Activated CD4-positive, alpha-beta T cell treated with anti-CD3 and anti-CD28 coated beads, Interleukin-2, amount 10 ng/mL, durations not matched to agents 7 days and 5 days (primary cell): ENCODE data around the gene TH. TPM values are rescaled to one million over a fixed set of nuclear protein-coding genes. Genes with fewer than 3 reads are reported as not detected.

Source experiments
- CTCF ChIA-PET: fragments of 350-600 bp; sonication (Branson Sonifier 250); formaldehyde crosslinking; loops from one replicate; lab custom pipeline; 2021; ENCODE audit warnings: antibody characterized with exemption; lab: Charles Lee
- POLR2A ChIA-PET: fragments of 350-600 bp; sonication (Branson Sonifier 250); formaldehyde crosslinking; loops from one replicate; lab custom pipeline; 2021; ENCODE audit warnings: antibody characterized with exemption; lab: Charles Lee
- DNase-seq: peaks from one replicate; pipeline ENCODE4 v3.0.0-alpha.2; 2020
- H3K27ac Mint-ChIP-seq: one replicate; pipeline ENCODE4 v1.8.0; 2021; ENCODE audit warnings: mild to moderate bottlenecking, moderate library complexity, mixed read lengths
- H3K27me3 Mint-ChIP-seq: one replicate; pipeline ENCODE4 v1.8.0; 2021; ENCODE audit warnings: mixed read lengths
- H3K36me3 Mint-ChIP-seq: one replicate; pipeline ENCODE4 v1.8.0; 2021; ENCODE audit warnings: low read depth, mixed read lengths
- H3K4me1 Mint-ChIP-seq: one replicate; pipeline ENCODE4 v1.8.0; 2021; ENCODE audit warnings: mixed read lengths
- H3K4me3 Mint-ChIP-seq: one replicate; pipeline ENCODE4 v1.8.0; 2021; ENCODE audit warnings: mild to moderate bottlenecking, moderate library complexity, mixed read lengths
- H3K9me3 Mint-ChIP-seq: one replicate; pipeline ENCODE4 v1.8.0; 2021; ENCODE audit warnings: mixed read lengths
- total RNA-seq, 2 experiments: library from RNA; stranded (reverse); gene quantifications; one replicate each; pipeline ENCODE4 v1.2.3, GENCODE V29; 2021

Gene TH
- total RNA-seq, 2 experiments from 2014 or later = not detected

- peaks cover 9% of the 10 kb centered on the region for H3K4me1 Mint-ChIP-seq
- ChIA-PET CTCF (interaction anchor here (0.6 to 1.4 kb wide), 4 partner anchors 10 to 462 kb away, joined by 3 read pairs; no protein-coding TSS in a partner anchor), POLR2A (no interaction called here)
- peaks cover 70% of the 10 kb centered on the region for H3K27me3 Mint-ChIP-seq
- H3K36me3 Mint-ChIP-seq = no peaks in the 10 kb centered on the region
- H3K9me3 Mint-ChIP-seq = no peaks in the 10 kb centered on the region
- H3K4me3 Mint-ChIP-seq = no peak overlapping the region
- DNase-seq = no peak
- no peak overlapping the region for H3K27ac Mint-ChIP-seq
These were observed 28.2 kb downstream of the TH start for GRCh38 chr11:2143477-2143798.

GRCh38 chr11:2142762-2143202, 28.8 kb downstream of the TH start:
- peaks cover 66% of the 10 kb centered on the region for H3K27me3 Mint-ChIP-seq
- no peaks in the 10 kb centered on the region for H3K36me3 Mint-ChIP-seq
- no peak overlapping the region for H3K4me3 Mint-ChIP-seq
- H3K4me1 Mint-ChIP-seq = peaks cover 11% of the 10 kb centered on the region
- ChIA-PET POLR2A (no interaction called here), CTCF (interaction anchor here (0.6 to 1.4 kb wide), 3 partner anchors 106 to 462 kb away, joined by 3 read pairs; no protein-coding TSS in a partner anchor)
- no peak for DNase-seq
- H3K27ac Mint-ChIP-seq = peak overlapping the region; percentile 17
- H3K9me3 Mint-ChIP-seq = no peaks in the 10 kb centered on the region

DNA sequence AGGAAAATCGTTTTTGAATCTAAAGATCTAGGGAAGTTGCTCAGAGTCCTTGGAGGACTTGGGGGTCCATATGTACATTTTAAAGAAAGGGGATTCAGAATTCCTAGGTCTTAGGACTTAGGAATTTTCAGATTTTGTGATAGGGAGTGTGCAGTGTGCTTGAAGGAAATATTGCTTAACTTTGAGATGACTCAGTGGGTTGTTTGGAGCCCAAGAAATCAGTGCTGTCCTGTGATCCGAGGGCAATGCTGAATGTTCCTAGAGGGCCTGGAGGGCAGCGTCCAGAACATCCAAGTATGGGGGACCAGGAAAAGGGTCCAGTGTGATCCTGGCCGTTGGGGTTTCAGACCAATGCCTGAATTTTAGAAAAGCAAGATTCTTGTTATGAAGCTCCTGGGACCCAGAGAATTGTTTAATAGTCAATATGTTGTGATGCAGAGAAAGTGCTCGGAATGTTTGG, 29.3 kb downstream of the TH start:
- Mint-ChIP-seq H3K9me3 (no peaks in the 10 kb centered on the region), H3K4me1 (peaks cover 11% of the 10 kb centered on the region), H3K27me3 (peaks cover 70% of the 10 kb centered on the region), H3K27ac (no peak overlapping the region), H3K4me3 (no peak overlapping the region), H3K36me3 (no peaks in the 10 kb centered on the region)
- CTCF ChIA-PET = interaction anchor here (1.3 to 1.4 kb wide), 3 partner anchors 106 to 449 kb away, joined by 3 read pairs; no protein-coding TSS in a partner anchor
- POLR2A ChIA-PET = no interaction called here
- no peak for DNase-seq

GRCh38 chr11:2140411-2141400, 30.9 kb downstream of the TH start:
- peak overlapping the region; percentile 10 for H3K4me3 Mint-ChIP-seq
- peak overlapping the region; percentile 21 for H3K27ac Mint-ChIP-seq
- H3K36me3 Mint-ChIP-seq = no peaks in the 10 kb centered on the region
- H3K9me3 Mint-ChIP-seq = no peaks in the 10 kb centered on the region
- ChIA-PET CTCF (interaction anchor here (1.3 to 1.7 kb wide), 2 partner anchors 25 to 447 kb away, joined by 3 to 5 read pairs; no protein-coding TSS in a partner anchor), POLR2A (interaction anchor here (0.6 kb wide), 1 partner anchor 9 kb away, joined by 3 read pairs; no protein-coding TSS in a partner anchor)
- no peak for DNase-seq
- peaks cover 69% of the 10 kb centered on the region for H3K27me3 Mint-ChIP-seq
- H3K4me1 Mint-ChIP-seq = peaks cover 11% of the 10 kb centered on the region

DNA sequence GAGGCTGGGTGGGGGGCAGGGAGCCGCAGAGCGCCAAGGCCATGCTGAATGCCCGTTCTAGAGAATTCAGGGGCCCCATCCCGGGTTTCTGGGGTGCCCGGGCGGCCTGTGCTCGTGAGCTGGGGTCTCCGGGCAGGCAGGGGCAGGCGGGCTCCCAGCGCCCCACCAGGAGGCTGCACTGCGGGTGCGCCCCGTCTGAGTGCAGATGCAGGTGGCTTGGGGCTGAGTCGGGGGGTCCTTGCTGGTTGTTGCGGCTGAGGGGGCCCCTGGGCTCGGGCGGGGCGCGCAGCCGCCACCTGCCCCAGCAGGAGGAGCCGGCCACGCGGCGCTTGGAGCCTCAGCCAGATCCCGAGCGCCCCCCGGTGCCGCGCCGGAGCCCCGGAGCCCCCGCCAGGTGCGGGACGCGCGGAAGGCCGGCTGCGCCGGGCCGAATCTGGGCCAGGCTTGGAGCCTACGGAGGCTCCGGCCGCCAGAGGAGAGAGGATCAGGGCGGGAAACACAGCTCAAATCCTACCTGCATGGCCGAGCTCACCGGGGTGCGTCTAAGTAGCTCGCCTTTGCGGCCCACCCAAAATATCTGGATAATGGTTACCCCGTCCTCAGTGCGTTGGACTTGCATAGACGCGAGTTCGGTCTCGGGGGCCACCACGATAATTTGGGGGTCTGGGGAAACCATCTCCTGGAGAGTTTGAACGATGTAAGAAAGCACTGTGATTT, 31.8 kb downstream of the TH start:
- H3K4me1 Mint-ChIP-seq = peaks cover 11% of the 10 kb centered on the region

DNA sequence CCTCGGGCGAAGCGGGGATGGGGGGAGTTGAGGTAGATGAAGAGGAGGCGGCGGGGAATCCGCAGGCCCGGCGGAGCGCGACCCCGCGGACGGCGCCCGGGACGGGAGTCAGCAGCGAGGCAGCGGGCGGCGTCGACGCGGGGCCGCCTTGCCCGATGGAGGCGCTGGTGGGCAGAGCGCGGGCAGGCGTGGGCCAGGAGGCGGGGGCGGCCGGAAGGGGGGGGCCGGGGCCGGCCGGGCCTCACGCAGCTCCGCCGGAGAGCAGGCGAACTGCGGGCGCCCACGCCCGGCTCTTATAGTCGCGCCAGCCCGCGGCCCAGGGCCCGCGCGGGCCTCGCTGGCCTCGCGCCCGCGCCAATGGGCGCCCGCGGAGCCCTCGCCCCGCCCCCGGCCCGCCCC, 32.5 kb downstream of the TH start, which contains the start of gene IGF2:
TSS of gene IGF2 (minus strand) at position 267 of the 399 bp plus-strand sequence. CDS start 3,866 bp downstream, outside the sequence.
- no peak for DNase-seq
- ChIA-PET CTCF (interaction anchor here (1.3 kb wide), 1 partner anchor 12 kb away, joined by 4 read pairs; no protein-coding TSS in a partner anchor), POLR2A (no interaction called here)
- no peaks in the 10 kb centered on the region for H3K36me3 Mint-ChIP-seq
- no peaks in the 10 kb centered on the region for H3K9me3 Mint-ChIP-seq
- peaks cover 59% of the 10 kb centered on the region for H3K27me3 Mint-ChIP-seq
- H3K27ac Mint-ChIP-seq = no peak within 1 kb of the TSS
- H3K4me1 Mint-ChIP-seq = peaks cover 11% of the 10 kb centered on the region
- H3K4me3 Mint-ChIP-seq = no peak within 1 kb of the TSS

More for the DNA sequence above, 31.8 kb downstream of the TH start:
- no peak for DNase-seq
- ChIA-PET CTCF (interaction anchor here (1.3 to 1.7 kb wide), 2 partner anchors 12 to 24 kb away, joined by 4 to 5 read pairs; no protein-coding TSS in a partner anchor), POLR2A (no interaction called here)
- no peak overlapping the region for H3K27ac Mint-ChIP-seq
- H3K4me3 Mint-ChIP-seq = no peak overlapping the region
- no peaks in the 10 kb centered on the region for H3K36me3 Mint-ChIP-seq
- H3K9me3 Mint-ChIP-seq = no peaks in the 10 kb centered on the region
- peaks cover 65% of the 10 kb centered on the region for H3K27me3 Mint-ChIP-seq

DNA sequence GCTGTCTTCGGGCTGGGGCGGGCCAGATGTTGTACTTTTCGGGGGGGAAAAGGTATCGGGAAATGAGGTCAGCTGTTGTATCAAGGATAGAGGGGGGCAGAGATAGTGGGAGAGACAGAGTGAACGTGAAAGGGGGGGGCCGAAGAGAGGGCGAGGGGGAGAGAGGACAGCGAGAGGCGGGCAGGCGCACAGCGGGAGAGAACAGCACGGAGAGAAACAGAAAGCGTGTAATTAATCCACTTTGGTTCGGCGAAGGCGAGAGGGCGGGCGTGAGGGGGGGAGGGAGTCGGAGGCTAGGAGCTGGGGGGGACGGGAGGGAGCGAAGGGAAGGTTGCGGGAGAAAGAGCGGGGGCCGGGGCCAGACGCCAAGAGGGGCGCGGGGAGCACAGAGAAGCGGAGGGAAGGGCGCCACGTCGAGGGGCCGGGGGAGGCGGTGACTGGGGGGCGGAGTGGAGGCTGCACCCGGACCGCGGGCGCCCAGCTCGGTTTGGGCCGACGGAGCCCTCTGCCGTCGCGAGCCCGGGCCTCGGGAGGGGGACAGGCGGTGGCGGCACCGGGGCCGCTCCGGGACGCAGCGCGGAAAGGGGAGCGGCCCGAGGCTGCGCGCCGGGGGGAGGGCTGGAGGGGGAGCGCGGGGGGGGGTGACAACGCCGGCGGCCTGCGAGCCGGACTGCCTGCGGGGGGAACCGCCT, 33.0 kb downstream of the TH start:
- H3K36me3 Mint-ChIP-seq = no peaks in the 10 kb centered on the region
- ChIA-PET POLR2A (no interaction called here), CTCF (interaction anchor here (1.3 kb wide), 1 partner anchor 13 kb away, joined by 4 read pairs; no protein-coding TSS in a partner anchor)
- H3K9me3 Mint-ChIP-seq = no peaks in the 10 kb centered on the region
- no peak overlapping the region for H3K27ac Mint-ChIP-seq
- peaks cover 58% of the 10 kb centered on the region for H3K27me3 Mint-ChIP-seq
- no peak for DNase-seq
- peaks cover 10% of the 10 kb centered on the region for H3K4me1 Mint-ChIP-seq
- no peak overlapping the region for H3K4me3 Mint-ChIP-seq

DNA sequence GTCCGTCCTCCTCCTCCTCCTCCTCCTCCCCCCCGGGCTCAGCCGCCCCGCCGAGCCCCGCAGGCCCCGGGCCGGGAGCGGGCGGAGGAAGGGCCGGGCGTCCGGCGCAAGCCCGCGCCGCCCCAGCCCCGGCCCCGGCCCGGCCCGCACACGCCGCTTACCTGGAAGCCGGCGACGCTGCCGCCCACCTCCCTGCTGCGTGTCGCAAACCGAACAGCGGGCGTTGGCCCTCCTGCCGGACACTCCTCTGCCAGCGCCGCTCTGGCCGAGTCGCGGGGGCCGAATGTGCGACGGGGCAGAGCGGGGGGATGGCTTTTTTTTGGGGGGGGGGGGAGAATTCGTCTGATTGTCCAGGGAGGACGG, 33.6 kb downstream of the TH start:
- H3K27me3 Mint-ChIP-seq = peaks cover 56% of the 10 kb centered on the region
- ChIA-PET CTCF (no interaction called here), POLR2A (no interaction called here)
- DNase-seq = no peak
- H3K4me3 Mint-ChIP-seq = no peak overlapping the region
- H3K27ac Mint-ChIP-seq = no peak overlapping the region
- peaks cover 7% of the 10 kb centered on the region for H3K4me1 Mint-ChIP-seq
- H3K36me3 Mint-ChIP-seq = no peaks in the 10 kb centered on the region
- H3K9me3 Mint-ChIP-seq = no peaks in the 10 kb centered on the region

- no peak for DNase-seq
- Mint-ChIP-seq H3K4me3 (no peak overlapping the region), H3K9me3 (no peaks in the 10 kb centered on the region), H3K27ac (no peak overlapping the region), H3K27me3 (peaks cover 51% of the 10 kb centered on the region), H3K36me3 (no peaks in the 10 kb centered on the region), H3K4me1 (peaks cover 2% of the 10 kb centered on the region)
- ChIA-PET CTCF (interaction anchor here (2.6 kb wide), 1 partner anchor 13 kb away, joined by 12 read pairs; no protein-coding TSS in a partner anchor), POLR2A (no interaction called here)
These were observed 34.2 kb downstream of the TH start for GRCh38 chr11:2137202-2138067.

DNA sequence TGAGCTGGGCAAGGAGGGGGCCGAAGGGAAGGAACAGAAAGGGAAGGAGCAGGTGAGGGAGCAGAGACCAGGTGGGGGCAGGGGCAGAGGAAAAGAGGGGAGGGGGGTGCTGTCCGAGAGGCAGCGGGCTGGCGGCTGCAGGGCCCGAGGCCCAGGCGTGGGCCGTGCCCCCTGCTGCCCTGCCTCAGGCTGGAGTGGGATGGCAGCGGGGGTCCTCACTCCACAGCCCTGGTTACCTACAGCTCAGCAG, 34.7 kb downstream of the TH start:
- peaks cover 2% of the 10 kb centered on the region for H3K4me1 Mint-ChIP-seq
- no peaks in the 10 kb centered on the region for H3K36me3 Mint-ChIP-seq
- H3K27ac Mint-ChIP-seq = no peak overlapping the region
- CTCF ChIA-PET = interaction anchor here (2.6 kb wide), 1 partner anchor 14 kb away, joined by 12 read pairs; no protein-coding TSS in a partner anchor
- POLR2A ChIA-PET = no interaction called here
- no peak overlapping the region for H3K4me3 Mint-ChIP-seq
- DNase-seq = no peak
- H3K9me3 Mint-ChIP-seq = no peaks in the 10 kb centered on the region
- peaks cover 49% of the 10 kb centered on the region for H3K27me3 Mint-ChIP-seq

DNA sequence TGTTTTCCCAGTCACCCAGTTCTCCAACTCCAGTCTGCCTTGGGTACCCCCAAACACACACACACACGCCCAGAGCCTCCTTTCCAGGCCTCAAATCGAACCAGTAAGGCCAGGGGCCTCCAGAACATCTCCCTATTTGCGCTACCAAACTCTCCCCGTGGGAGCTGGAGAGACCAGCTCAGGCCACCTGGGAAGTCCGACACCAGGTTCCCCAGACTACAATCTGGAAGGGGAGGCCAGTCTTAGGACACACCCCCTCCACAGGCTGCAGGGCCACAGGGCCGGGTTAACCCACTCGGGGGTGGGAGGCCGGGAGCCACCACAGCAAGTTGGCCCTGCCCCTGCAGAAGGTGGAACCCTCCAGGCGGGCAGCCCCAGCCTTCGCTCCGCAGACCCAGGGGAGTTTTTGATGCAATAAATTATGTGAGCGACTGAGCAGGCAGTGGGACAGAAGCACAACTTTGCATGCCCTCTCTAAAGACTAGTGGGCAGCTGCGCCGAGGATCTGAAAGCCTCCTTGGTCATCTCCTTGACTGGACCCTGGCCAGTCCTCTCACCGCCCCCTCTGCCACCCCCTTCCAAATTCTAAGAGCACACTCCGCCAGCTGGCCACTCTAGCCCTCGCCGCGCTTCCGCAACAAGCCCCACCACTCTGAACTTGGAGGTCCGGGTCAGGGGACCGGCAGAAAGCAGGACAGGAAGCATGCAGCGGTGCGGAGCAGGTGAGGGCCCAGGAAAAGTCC, 35.2 kb downstream of the TH start:
- H3K9me3 Mint-ChIP-seq = no peaks in the 10 kb centered on the region
- H3K27ac Mint-ChIP-seq = no peak overlapping the region
- H3K4me1 Mint-ChIP-seq = peaks cover 2% of the 10 kb centered on the region
- H3K4me3 Mint-ChIP-seq = no peak overlapping the region
- H3K36me3 Mint-ChIP-seq = no peaks in the 10 kb centered on the region
- DNase-seq = no peak
- ChIA-PET CTCF (interaction anchor here (1.2 to 2.6 kb wide), 2 partner anchors 15 to 31 kb away, joined by 3 to 12 read pairs; no protein-coding TSS in a partner anchor), POLR2A (no interaction called here)
- peaks cover 49% of the 10 kb centered on the region for H3K27me3 Mint-ChIP-seq
